ENCODE results near the gene NUP214. TPM values are rescaled to one million over a fixed set of nuclear protein-coding genes. Genes with fewer than 3 reads are reported as not detected.

Gene NUP214
- total and polyA plus RNA-seq, 4 donors: 23.5 to 60.7 (median 37.8) TPM

DNA sequence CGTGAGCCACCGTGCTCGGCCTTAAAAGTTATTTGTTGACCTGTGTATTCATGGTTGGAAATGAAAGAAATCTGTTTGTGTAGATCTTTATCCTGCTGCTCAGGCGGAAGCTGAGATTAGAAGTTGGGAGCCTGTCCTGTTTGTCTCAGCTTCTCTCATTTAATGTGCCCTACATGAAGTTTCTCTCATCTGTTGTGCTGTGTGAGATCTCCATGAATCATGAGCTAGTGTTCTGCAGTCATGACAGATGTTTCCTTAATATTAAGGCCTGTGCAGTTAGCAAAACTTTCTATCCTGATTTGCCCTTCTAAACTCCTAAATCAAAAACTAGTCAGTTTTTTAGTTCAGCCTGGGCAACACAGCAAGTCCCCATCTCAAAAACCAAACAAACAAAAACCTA lies 91.4 kb downstream of the NUP214 start:
- no peak for ATAC-seq (ENCODE audit: insufficient read depth, low FRiP score)
- Histone ChIP-seq H3K36me3 (ENCODE audit: control insufficient read depth in 4 of 4, insufficient read depth in 4 of 4, low read length in 4 of 4) (peaks cover 0 to 12% (median 5%) of the 10 kb centered on the region in 4 donors), H3K9ac (ENCODE audit: insufficient read depth in 1 of 2, low read length in 2 of 2) (no peak overlapping the region), H3K27me3 (ENCODE audit: control insufficient read depth in 3 of 3, insufficient read depth in 3 of 3, low read length in 2 of 3) (no peaks in the 10 kb centered on the region), H3K27ac (ENCODE audit: low read depth in 1 of 2, low read length in 1 of 2) (no peak overlapping the region), H3K9me3 (ENCODE audit: control insufficient read depth in 4 of 4, insufficient read depth in 3 of 4, low read length in 3 of 4) (peaks cover 0 to 4% (median 0%) of the 10 kb centered on the region in 4 donors), H3K4me3 (no peak overlapping the region), H3K4me1 (ENCODE audit: control insufficient read depth in 5 of 5, insufficient read depth in 5 of 5, low read length in 5 of 5) (no peaks in the 10 kb centered on the region)
- 69 to 72% methylated on average over 4 of the region's 4 CpGs for WGBS, 2 donors
- no peak for DNase-seq
- TF ChIP-seq, protein P1, sequence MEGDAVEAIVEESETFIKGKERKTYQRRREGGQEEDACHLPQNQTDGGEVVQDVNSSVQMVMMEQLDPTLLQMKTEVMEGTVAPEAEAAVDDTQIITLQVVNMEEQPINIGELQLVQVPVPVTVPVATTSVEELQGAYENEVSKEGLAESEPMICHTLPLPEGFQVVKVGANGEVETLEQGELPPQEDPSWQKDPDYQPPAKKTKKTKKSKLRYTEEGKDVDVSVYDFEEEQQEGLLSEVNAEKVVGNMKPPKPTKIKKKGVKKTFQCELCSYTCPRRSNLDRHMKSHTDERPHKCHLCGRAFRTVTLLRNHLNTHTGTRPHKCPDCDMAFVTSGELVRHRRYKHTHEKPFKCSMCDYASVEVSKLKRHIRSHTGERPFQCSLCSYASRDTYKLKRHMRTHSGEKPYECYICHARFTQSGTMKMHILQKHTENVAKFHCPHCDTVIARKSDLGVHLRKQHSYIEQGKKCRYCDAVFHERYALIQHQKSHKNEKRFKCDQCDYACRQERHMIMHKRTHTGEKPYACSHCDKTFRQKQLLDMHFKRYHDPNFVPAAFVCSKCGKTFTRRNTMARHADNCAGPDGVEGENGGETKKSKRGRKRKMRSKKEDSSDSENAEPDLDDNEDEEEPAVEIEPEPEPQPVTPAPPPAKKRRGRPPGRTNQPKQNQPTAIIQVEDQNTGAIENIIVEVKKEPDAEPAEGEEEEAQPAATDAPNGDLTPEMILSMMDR (IDR thresholded peaks at IDR 0.05; ENCODE audit: control extremely low read depth, extremely low read depth): no peak

DNA sequence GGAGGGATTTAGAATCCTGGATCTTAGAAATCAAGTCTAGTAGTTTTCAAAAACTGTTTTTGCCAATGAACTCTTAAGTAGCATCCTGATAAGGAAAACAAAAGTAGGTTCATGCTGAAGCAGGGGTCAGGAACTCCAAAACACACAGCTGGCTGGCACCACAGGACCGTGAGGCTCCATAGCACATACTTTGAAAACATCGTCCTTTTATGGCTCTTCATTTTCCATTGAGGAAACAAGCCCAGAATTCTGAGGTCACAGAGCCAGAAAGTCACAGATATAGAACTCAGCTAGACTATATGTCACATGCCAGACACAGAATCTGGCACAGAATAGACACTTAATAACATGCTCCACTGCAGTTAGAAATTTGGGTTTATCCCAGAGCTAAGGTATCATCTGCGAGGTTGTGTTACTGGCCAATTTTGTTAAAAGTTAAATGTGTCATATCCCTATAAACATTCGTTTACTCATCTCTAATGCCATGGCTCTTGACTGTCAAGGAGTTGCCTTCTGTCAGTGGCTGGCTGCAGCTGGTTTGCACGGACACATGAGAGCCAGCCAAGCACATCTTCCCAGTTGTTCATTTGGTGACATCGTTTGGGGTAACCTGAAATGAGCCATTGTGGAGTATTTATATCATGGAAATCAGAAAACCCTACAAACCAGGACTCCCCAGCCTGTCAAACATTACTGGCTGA lies 92.1 kb downstream of the NUP214 start:
- H3K27me3 ChIP-seq (ENCODE audit: control insufficient read depth in 3 of 3, insufficient read depth in 3 of 3, low read length in 2 of 3): no peaks in the 10 kb centered on the region

DNA sequence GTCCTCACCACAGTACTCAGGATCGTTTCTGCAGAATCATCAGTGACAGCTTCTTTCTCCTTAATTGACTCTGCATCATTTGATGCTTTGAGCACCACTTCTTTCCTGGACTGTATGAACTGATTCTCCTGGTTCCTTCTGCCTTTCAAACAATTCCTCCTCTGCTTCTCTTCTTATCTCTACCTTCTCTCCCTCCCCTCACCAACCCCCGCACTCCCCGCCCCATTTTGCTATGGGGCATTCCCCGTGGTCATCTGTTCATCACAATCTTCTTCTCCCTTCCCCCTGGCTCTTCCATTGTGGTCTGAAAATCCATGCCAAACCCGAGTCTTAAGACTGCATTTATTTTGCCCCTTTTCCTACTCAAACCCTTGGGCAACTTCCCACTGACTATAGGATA lies 93.0 kb downstream of the NUP214 start:
- Histone ChIP-seq H3K9ac (ENCODE audit: insufficient read depth in 1 of 2, low read length in 2 of 2) (no peak overlapping the region), H3K4me3 (no peak overlapping the region), H3K9me3 (ENCODE audit: control insufficient read depth in 4 of 4, insufficient read depth in 3 of 4, low read length in 3 of 4) (no peaks in the 10 kb centered on the region), H3K4me1 (ENCODE audit: control insufficient read depth in 5 of 5, insufficient read depth in 5 of 5, low read length in 5 of 5) (no peaks in the 10 kb centered on the region), H3K27me3 (ENCODE audit: control insufficient read depth in 3 of 3, insufficient read depth in 3 of 3, low read length in 2 of 3) (no peaks in the 10 kb centered on the region), H3K27ac (ENCODE audit: low read depth in 1 of 2, low read length in 1 of 2) (no peak overlapping the region), H3K36me3 (ENCODE audit: control insufficient read depth in 4 of 4, insufficient read depth in 4 of 4, low read length in 4 of 4) (peaks cover 0 to 15% (median 5%) of the 10 kb centered on the region in 4 donors)
- ATAC-seq (ENCODE audit: insufficient read depth, low FRiP score): no peak
- TF ChIP-seq, protein P1 (IDR thresholded peaks at IDR 0.05; ENCODE audit: control extremely low read depth, extremely low read depth): no peak
- WGBS, 2 donors: 67 to 79% methylated on average over 5 of the region's 5 CpGs
- DNase-seq: no peak

More for the DNA sequence above, 92.1 kb downstream of the NUP214 start:
- H3K9ac ChIP-seq (ENCODE audit: insufficient read depth in 1 of 2, low read length in 2 of 2): no peak overlapping the region
- no peaks in the 10 kb centered on the region for H3K4me1 ChIP-seq (ENCODE audit: control insufficient read depth in 5 of 5, insufficient read depth in 5 of 5, low read length in 5 of 5)
- peaks cover 0 to 12% (median 5%) of the 10 kb centered on the region in 4 donors for H3K36me3 ChIP-seq (ENCODE audit: control insufficient read depth in 4 of 4, insufficient read depth in 4 of 4, low read length in 4 of 4)
- H3K4me3 ChIP-seq: no peak overlapping the region
- 74 to 84% methylated on average over 6 of the region's 6 CpGs for WGBS, 2 donors
- TF ChIP-seq, protein P1 (IDR thresholded peaks at IDR 0.05; ENCODE audit: control extremely low read depth, extremely low read depth): no peak
- ATAC-seq (ENCODE audit: insufficient read depth, low FRiP score) (no peak), DNase-seq (no peak)
- no peaks in the 10 kb centered on the region for H3K9me3 ChIP-seq (ENCODE audit: control insufficient read depth in 4 of 4, insufficient read depth in 3 of 4, low read length in 3 of 4)
- no peak overlapping the region for H3K27ac ChIP-seq (ENCODE audit: low read depth in 1 of 2, low read length in 1 of 2)

All from lung (tissue), 12 donors.